Stomach (tissue), 4 donors: ENCODE data around the gene EEFSEC.

Experiments used
- CTCF ChIP-seq, 7 experiments: fragments of 450-650 bp in 4 of 7; fragments of 200-600 bp in 3 of 7; sonication (generic) in 3 of 7; IDR thresholded peaks; one replicate each; pipeline ENCODE4 v1.5.1; 2016 to 2019; ENCODE audit warnings: antibody characterized with exemption in 7 of 7, control low read depth in 2 of 7, mild to moderate bottlenecking in 1 of 7
- POLR2A ChIP-seq, 4 donors: fragments of 450-650 bp; IDR thresholded peaks; one replicate each; pipeline ENCODE4 v1.6.1; 2016; ENCODE audit warnings: antibody characterized with exemption in 4 of 4, control low read depth in 2 of 4, mild to moderate bottlenecking in 1 of 4, moderate library complexity in 1 of 4
- POLR2AphosphoS5 ChIP-seq, 3 donors: sonication (generic); formaldehyde crosslinking; IDR thresholded peaks; one replicate each; pipeline ENCODE4 v1.6.1; 2016; ENCODE audit warnings: antibody characterized with exemption in 3 of 3

- TF ChIP-seq POLR2A (IDR thresholded peaks at IDR 0.05) (no peak), CTCF (IDR thresholded peaks at IDR 0.05) (no peak), POLR2AphosphoS5 (IDR thresholded peaks at IDR 0.05) (no peak)
Measured at GRCh38 chr3:128309026-128309425, 155.7 kb downstream of the EEFSEC start.
